ENCODE results near the gene EEA1. TPM values are rescaled to one million over a fixed set of nuclear protein-coding genes. Genes with fewer than 3 reads are reported as not detected.

The EEA1 gene
- polyA plus RNA-seq, 1 donor from 2014 or later: 5.6 TPM

- Histone ChIP-seq H3F3A (ENCODE audit: insufficient read depth, low read length, poor library complexity, severe bottlenecking) (no peaks in the 10 kb centered on the region), H3K9ac (ENCODE audit: low read length) (no peak overlapping the region), H3K4me2 (ENCODE audit: low read length) (no peak overlapping the region), H3K27ac (ENCODE audit: low read length) (no peak overlapping the region), H3K36me3 (ENCODE audit: insufficient read depth, low read length) (no peaks in the 10 kb centered on the region), H3K4me3 (ENCODE audit: low read length) (no peak overlapping the region), H4K20me1 (ENCODE audit: insufficient read depth) (no peaks in the 10 kb centered on the region), H3K9me2 (ENCODE audit: insufficient read depth, low read length) (no peaks in the 10 kb centered on the region), H3K79me2 (replicated peaks; ENCODE audit: insufficient read depth, low read length) (no peaks in the 10 kb centered on the region), H2AFZ (ENCODE audit: low read depth, low read length) (no peak overlapping the region), H3K27me3 (ENCODE audit: insufficient read depth, low read depth, low read length) (no peaks in the 10 kb centered on the region), H3K9me3 (ENCODE audit: low read length) (no peaks in the 10 kb centered on the region)
- TF ChIP-seq POLR2AphosphoS5 (IDR thresholded peaks at IDR 0.05): no peak
- TF ChIP-seq EP300 (conservative IDR thresholded peaks at IDR 0.05; ENCODE audit: poor library complexity, severe bottlenecking): no peak
- TF ChIP-seq SMC3 (conservative IDR thresholded peaks at IDR 0.05; ENCODE audit: poor library complexity): no peak
- no peak for TF ChIP-seq EZH2 (IDR thresholded peaks at IDR 0.05; ENCODE audit: borderline replicate concordance, insufficient read depth, low read length, poor library complexity, severe bottlenecking)
- TF ChIP-seq, protein P1, sequence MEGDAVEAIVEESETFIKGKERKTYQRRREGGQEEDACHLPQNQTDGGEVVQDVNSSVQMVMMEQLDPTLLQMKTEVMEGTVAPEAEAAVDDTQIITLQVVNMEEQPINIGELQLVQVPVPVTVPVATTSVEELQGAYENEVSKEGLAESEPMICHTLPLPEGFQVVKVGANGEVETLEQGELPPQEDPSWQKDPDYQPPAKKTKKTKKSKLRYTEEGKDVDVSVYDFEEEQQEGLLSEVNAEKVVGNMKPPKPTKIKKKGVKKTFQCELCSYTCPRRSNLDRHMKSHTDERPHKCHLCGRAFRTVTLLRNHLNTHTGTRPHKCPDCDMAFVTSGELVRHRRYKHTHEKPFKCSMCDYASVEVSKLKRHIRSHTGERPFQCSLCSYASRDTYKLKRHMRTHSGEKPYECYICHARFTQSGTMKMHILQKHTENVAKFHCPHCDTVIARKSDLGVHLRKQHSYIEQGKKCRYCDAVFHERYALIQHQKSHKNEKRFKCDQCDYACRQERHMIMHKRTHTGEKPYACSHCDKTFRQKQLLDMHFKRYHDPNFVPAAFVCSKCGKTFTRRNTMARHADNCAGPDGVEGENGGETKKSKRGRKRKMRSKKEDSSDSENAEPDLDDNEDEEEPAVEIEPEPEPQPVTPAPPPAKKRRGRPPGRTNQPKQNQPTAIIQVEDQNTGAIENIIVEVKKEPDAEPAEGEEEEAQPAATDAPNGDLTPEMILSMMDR (IDR thresholded peaks at IDR 0.05; ENCODE audit: poor library complexity, severe bottlenecking): no peak
- no peak for TF ChIP-seq TAF1 (IDR thresholded peaks at IDR 0.05; ENCODE audit: low read depth)
- no peak for TF ChIP-seq RAD21 (conservative IDR thresholded peaks at IDR 0.05)
- no peak for TF ChIP-seq MXI1 (conservative IDR thresholded peaks at IDR 0.05; ENCODE audit: poor library complexity, severe bottlenecking)
- TF ChIP-seq REST (IDR thresholded peaks at IDR 0.05; ENCODE audit: borderline replicate concordance): no peak
Measured at GRCh38 chr12:92953747-92954146, 24.7 kb upstream of the EEA1 start.

DNA sequence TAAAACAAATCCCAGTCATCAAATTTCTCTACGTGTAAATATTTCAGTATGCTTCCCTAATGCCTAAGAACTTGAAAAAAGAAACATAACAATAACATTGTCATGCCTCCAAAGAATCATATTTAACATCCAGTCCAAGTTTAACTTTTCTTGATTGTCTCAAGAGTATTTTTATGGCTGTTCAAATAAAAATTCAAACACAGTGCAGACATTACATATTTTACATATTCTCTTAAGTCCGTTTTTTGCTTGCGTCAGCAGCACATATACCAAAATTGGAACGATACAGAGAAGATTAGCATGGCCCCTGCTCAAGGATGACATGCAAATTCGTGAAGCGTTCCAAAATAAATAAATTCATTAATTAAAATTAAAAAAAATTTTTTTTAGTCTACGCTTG is 23.3 kb upstream of the EEA1 start:
- Histone ChIP-seq H3K9me2 (ENCODE audit: insufficient read depth, low read length) (no peaks in the 10 kb centered on the region), H3K9ac (ENCODE audit: low read length) (no peak overlapping the region), H4K20me1 (ENCODE audit: insufficient read depth) (no peaks in the 10 kb centered on the region), H3F3A (ENCODE audit: insufficient read depth, low read length, poor library complexity, severe bottlenecking) (no peaks in the 10 kb centered on the region), H3K4me3 (ENCODE audit: low read length) (no peak overlapping the region), H3K27ac (ENCODE audit: low read length) (no peak overlapping the region), H3K4me2 (ENCODE audit: low read length) (no peak overlapping the region), H3K79me2 (replicated peaks; ENCODE audit: insufficient read depth, low read length) (no peaks in the 10 kb centered on the region), H3K27me3 (ENCODE audit: insufficient read depth, low read depth, low read length) (no peaks in the 10 kb centered on the region), H2AFZ (ENCODE audit: low read depth, low read length) (no peak overlapping the region), H3K36me3 (ENCODE audit: insufficient read depth, low read length) (no peaks in the 10 kb centered on the region), H3K9me3 (ENCODE audit: low read length) (no peaks in the 10 kb centered on the region)
- TF ChIP-seq SMC3 (conservative IDR thresholded peaks at IDR 0.05; ENCODE audit: poor library complexity) (no peak), MXI1 (conservative IDR thresholded peaks at IDR 0.05; ENCODE audit: poor library complexity, severe bottlenecking) (no peak), POLR2AphosphoS5 (IDR thresholded peaks at IDR 0.05) (no peak), RAD21 (conservative IDR thresholded peaks at IDR 0.05) (no peak), EP300 (conservative IDR thresholded peaks at IDR 0.05; ENCODE audit: poor library complexity, severe bottlenecking) (no peak), REST (IDR thresholded peaks at IDR 0.05; ENCODE audit: borderline replicate concordance) (no peak), TAF1 (IDR thresholded peaks at IDR 0.05; ENCODE audit: low read depth) (no peak), EZH2 (IDR thresholded peaks at IDR 0.05; ENCODE audit: borderline replicate concordance, insufficient read depth, low read length, poor library complexity, severe bottlenecking) (no peak)
- TF ChIP-seq, protein P1 (IDR thresholded peaks at IDR 0.05; ENCODE audit: poor library complexity, severe bottlenecking): no peak

Measured in neural cell (in vitro differentiated cells).